Dermis blood vessel endothelial cell (primary cell): ENCODE measurements around the gene GTF3A. TPM values are rescaled to one million over a fixed set of nuclear protein-coding genes. Genes with fewer than 3 reads are reported as not detected.

Experiments
- DNase-seq: peaks from one replicate; pipeline ENCODE4 v3.0.0; 2010
- total RNA-seq: library from RNA; depleted of rRNA; stranded (reverse); fragments of >200 nt; gene quantifications from 2 replicates; pipeline ENCODE4 v1.2.3, GENCODE V29; 2014

The GTF3A gene
- total RNA-seq, 1 donor from 2014 or later = 110 TPM

DNA sequence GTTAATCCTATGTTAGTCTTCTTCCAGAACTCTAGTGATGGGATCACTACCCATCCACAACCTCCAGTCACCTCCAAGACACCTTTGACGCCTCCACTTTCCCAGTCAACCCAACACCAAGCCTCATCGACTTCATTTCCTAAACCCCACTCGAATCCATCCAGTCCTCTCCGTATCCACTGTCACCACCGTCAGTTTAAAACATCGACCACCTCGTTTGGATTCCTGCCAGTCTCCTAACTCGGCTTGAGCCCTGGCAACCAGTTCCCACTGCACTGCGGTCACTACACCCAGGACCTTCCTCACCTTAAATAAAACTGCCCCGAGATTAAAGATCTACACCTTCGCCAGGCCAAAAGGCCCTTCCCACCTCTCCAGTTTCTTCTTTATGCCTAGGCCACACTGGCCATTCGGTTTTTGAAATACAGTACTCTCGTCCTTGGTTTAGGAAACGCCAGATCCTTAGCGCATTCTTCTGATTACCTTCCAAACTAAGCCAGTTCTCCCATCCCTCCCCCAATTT lies 24.7 kb downstream of the GTF3A start:
- DNase-seq = no peak

DNA sequence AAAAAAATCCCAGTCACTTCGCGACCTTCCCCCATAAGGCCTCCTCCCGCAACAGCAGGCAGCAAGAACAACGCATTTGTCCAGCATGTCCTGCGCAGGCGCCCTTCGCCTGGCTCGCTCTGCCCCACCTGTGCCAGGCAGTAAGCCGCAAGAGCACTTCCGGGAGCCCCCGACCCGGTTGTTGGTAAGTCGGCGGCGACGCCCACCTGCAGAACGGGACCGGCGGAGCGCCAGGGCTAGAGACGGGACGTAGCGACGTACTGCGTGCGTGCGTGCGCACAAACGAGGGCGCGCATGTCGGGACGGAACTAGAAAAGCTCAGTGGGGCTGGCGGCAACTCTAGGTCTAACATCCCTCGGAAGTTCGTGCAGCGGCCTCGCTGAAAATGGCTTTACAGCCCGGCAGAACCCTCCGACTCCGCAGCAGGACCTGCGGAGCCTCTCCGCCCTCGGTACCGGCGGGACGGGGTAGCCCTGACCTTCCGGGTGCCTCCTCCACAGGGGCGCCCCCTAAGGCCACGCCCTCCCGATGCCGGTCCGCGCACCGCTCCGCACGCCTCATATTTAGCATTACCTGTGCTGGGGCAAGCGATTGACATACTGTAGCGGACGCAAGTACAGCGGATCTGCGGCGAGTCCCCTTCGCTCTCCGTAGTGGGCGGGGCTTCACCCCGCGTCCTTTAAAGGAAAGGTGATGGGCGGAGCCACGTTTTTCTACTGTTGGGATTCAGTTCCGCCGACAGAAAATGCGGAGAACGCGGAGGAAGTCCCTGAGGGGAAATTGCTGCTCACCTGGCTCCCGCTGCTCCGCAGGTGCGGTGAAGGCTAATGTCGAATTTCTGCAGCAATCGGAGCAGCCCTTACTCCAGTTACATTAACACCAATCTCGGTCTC lies 25.8 kb downstream of the GTF3A start, which contains the start of gene MTIF3:
TSS of gene MTIF3 (minus strand) at position 629 of the 893 bp plus-strand sequence. CDS start 10,116 bp downstream, outside the sequence.
- DNase-seq = peak; percentile 93

DNA sequence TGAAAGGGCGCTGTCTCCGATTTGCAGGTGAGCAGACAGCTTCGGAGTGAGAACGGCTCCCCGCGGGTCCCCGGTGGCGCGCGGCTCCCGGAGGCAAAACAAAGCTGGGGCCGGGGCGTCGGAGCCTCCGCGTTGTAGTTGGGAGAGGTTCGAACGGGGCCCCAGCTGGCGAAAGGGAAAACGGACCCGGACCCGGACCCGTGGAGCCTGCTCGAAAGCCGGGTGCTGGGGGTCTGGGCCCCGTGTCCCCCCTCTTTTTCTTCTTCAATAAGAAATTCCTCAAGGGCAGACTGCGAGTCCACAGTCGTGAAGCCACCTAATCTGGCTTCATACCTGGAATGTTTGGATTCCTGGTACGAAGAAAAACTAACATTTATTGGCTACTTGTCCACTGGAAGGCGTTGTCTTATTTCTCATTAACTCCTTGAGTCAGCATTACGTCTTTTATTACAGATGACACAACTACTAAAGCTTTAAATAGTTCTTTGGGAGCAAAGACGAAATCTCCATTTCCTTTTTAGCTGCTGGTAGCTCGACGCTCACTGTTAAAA lies 26.6 kb downstream of the GTF3A start:
- DNase-seq = peak; percentile 38

DNA sequence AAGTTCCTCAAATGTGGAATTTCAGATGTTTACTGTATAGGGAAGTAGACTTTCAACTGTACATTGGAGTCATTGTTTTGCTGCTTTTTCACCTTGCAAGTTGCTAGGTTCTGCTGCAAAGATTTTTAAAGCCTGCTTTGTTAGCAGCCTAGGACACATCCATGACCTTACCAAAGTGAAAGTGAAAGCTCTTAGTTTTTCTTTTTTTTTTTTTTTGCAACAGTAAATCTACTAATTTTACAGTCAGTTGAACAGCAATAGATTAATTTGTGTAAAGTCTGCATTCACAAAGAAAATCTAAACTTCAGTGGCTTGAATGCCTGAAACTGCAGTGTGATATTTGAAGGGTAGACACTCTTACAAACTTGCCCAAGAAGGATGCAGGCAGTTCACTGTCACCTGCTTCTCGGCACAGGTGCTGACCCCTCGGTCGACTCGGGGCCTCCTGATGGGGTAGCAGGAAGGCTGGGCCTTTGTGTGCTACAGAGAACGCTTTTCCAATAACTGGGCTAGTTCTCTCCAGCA lies 31.0 kb downstream of the GTF3A start:
- no peak for DNase-seq

DNA sequence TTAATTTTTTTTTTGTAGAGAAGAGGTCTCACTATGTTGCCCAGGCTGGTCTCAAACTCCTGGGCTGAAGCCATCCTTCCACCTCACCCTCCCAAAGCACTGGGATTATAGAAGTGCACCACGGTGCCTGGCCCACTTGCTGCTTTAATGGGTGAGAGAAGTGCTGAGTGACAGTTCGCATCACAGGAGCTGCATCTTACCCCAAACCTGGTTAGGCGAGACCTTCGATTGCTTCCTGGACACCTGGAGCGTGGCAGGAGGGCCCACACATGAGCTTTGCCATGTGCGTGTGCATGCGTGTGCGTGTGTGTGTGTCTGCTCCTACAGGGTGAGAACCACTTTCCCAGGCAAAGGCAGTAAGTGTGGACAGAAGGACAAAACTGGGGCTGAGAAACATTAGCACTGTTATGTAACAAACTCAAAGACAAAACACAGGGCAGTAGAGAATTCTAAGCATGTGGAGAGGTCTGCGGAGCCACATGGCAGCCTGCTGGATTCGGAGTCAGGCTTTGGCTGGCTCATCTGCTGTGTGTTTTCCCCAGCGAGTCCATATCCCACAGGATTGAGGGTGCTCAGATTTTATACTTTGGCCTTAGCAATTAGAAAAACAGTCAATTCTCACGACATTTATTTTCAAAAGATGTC lies 37.6 kb downstream of the GTF3A start:
- DNase-seq = no peak

DNA sequence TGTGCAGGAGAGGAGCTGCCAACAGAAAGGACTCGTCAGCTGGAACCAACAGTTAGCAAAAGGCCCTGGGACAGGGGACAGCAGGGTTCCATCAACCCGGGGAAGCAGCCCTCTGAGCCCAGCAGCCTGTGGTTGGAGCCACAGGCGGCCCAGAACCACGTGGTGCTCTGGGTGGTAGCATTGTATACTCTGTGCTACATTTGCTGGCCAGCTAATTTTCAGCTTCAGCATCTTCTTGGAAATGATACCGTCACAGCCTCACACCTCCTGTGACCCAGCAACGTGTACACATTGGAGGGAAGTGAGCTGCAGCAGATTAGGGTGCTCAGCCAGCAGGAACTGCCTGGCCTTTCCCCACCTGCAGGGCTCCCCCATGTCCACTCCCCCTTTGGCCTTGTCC lies 39.1 kb downstream of the GTF3A start:
- DNase-seq = no peak

DNA sequence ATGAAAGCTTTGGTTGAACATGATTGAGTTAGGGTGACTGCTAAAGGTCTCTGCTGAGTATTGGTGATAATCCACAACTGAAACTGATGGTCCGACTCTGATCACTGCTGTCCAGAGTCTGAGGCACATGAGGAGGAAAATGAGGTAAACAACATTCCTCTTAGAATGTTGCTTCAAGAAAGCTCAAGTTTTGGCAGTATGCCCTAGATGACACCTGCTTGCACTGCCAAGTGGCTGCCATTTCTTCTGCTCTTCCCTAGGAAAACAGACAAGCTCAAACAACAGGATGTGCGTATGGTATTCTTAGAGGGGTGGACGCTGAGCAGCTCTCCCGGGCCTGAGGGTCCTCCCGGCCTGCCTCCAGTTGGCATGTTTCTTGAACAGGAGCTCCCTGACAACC lies 41.2 kb downstream of the GTF3A start:
- DNase-seq = peak; percentile 56

DNA sequence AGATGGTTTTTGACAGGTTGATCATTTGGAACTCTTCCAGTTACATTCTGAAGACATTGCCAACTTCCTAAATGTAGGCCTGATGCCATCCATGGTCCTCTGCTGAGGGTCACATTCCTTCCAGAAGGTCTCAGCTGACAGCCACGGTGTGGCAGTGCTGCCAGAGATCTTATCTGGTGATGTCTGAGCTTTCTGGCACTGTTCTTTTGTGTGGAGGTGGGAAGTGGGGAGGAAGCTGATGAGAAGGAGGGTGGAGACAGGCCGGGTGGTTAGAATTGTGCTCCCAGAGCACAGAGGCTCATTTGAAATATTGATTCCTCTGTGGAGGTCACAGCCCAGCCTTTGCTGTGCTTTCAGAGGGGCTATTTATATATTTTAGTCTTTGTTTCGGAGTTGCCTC lies 42.1 kb downstream of the GTF3A start:
- DNase-seq = no peak

DNA sequence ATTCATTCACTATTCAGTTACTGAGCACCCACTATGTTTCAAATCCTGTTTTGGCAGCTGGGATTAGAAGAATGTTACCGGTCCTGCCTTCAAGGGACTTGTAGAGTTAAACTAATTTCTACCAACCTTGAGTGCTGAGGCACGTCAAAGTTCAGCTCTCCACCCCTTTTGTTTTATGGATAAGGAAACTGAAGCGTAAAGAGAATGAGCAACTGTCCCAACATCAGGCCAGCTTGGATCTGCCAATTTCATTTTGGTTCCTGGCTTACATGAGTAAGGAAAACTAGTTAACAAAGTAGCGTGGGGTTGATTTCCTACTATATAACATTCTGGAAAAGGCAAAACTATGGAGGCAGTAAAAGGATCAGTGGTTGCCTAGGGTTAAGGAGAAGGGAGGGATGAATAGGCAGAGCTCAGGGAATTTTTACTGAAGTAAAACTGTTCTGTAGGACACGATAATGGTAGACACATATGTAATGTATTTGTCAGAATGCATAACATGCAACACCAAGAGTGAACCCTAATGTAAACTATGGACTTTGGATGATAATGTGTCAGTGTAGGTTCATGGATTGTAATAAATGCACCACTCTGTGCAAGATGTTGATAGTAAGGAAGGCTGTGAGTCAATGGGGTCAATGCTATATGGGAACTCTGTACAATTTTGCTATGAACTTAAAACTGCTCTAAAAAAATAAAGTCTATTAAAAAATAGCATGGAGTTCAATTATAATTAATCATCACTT lies 45.8 kb downstream of the GTF3A start:
- no peak for DNase-seq

DNA sequence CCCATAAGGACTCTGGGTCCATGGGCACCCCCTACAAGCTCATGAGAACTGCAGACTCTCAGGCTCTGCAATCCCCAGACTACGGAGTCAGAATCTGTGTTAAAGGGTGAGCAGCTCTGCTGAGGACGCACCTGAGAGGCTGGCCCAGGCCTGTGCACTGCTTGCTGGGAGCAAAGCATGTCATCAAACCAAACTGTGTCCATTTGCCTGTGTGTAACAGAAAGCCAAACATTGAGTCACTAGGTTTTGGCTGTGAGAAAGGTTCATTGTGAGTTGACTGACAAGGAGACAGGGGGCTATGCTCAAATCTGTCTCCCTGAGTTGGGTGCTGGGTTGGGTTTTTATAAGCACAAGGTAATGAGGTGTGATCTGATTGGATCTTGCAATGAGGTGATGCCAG lies 48.0 kb downstream of the GTF3A start:
- no peak for DNase-seq

DNA sequence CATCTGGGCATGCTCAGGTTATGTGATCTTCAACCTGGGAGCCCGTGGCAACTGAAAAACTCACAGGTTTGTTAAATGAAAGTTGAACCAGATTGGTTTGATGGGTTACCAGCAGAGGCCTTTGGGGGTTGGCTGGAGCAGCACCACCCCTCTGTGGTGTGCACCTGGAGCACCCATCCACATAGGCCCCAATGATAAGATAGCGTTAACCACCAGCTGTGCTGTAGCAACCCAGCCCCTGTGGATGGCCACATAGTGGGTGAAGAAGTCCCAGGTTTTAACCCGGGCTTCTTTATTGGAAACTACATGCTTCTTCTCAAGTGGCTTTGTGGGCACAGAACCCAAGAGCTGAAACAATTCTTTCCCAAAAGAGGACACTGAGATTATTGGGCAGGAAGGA lies 48.5 kb downstream of the GTF3A start:
- no peak for DNase-seq

DNA sequence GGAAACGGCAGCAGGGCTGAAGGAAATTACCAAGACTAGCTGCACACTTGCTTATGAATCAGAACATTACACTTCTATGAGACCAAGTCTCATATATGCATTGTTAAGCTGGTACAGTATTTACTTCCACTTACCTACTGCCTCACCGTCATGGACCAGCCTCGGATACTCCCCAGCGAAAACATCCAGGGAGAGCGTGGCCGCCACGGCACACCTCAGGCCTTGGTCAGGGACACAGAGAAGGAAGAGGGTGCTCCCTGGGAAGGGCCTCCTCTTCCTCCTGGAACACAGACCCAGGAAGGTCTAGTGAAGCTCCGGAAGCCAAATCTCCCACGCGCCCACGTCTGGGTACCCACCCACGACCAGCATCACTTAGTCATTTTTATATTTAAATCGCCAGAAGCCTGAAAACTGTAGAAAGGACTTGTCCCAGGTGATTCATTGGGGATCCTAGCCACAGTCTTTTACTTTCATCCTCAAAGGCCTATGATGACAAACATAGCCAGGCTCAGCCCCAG lies 50.4 kb downstream of the GTF3A start:
- DNase-seq = no peak

DNA sequence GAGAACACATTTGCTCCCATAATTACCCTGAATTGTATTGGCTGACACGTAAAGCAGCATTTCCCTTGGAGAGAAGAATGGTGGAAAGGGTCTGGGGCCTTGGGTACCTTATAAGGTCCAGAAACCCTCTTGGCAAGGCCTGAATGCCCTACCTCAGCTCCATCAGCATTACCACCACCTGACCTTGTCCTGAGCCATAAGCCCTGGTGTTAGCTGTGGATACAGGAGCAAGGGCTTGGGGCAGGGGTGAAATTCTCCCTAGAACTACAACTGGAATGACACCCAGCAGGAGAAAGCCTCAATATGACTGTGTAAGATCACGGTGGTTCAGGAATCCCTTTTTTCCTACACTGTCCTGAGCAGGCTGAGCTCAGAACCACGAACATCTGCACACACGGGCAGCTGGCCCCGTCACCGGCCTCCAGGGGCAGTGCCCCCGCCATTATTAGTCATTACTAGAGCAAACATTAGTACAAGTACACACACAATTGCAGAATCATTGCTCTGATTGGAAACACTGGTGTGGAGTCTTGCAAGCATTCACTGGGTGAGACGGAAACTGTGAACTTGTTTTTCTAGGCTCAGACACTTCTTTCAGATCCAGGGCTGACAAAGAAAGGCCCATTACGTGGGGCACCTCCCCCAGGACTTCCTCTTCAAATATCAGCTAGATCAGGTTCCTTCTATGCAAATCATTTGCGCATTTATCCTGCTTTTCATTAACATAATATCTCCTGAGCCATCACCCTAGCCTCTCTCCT lies 52.7 kb downstream of the GTF3A start:
- DNase-seq = no peak

DNA sequence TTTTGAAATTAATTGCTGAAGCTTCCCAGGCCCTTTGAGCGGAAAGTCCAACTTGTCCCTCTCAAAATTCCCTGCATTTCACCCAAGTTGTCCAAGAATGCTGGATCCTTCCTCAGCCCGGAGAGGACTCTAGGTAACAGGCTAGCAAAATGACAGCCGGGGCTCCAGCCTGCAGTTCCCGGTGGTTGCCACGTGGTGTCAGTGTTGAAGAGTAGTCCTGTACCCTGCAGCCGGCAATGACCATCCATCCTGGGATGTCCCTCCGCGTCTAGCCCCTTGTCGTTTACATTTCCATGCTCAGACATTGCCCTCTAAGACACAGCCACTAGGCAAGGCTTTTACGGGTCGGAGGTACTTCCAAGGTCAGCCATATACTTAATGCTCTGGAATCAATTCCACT lies 57.3 kb downstream of the GTF3A start:
- peak; percentile 57 for DNase-seq

DNA sequence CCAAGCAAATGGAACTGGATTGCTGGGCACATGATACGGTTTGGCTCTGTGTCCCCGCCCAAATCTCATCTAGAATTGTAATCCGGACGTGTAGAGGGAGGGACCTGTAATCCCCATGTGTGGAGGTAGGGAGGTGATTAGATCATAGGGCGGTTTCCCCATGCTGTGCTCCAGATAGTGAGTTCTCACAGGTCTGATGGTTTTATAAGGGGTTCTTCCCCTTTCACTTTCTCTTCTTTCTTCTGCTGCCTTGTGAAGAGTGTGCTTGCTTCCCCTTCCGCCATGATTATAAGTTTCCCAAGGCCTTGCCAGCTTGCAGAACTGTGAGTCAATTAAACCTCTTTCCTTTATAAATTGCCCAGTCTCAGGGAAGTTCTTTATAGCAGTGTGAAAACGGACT lies 58.6 kb downstream of the GTF3A start:
- DNase-seq = no peak

DNA sequence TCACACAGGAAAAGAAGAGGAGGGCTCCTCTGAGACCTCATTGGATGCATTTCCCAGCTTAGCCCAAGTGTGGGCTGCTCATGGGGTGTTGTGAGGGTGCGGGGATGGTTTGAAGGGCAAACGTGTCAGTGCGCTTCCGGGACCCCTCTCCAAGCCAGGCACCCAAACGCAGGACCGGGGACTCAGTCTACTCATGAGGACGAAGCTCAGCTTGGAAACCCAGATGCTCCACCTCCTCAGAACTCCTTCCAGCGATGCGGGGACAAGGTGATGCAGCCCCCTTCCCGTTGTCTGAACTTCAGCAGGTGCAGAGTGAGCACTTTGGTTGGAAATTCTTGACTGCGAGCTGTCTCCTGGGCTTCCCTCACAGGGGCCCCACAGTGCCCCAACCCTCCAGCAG lies 59.0 kb downstream of the GTF3A start:
- no peak for DNase-seq

Other genes starting within 250 kb of the GTF3A start
- 435 and 648 TPM in 2 replicates for gene RPL21, start 173.1 kb upstream of the GTF3A start, total RNA-seq
- 2.8 and 3.1 TPM in 2 replicates for gene RASL11A, start 153.8 kb upstream of the GTF3A start, total RNA-seq
- gene MTIF3, start 25.9 kb downstream of the GTF3A start, total RNA-seq = 55.0 and 70.1 TPM in 2 replicates
- 12.4 and 12.8 TPM in 2 replicates for gene LNX2, start 195.9 kb downstream of the GTF3A start, total RNA-seq
- 106 and 116 TPM in 2 replicates for gene POLR1D, start 197.3 kb downstream of the GTF3A start, total RNA-seq